Astrocyte (in vitro differentiated cells and primary cell): Measurements from ENCODE around the gene GPR62.

Source experiments
- CTCF ChIP-seq: IDR thresholded peaks from 2 replicates; pipeline ENCODE4 v1.5.1; 2011; ENCODE audit warnings: low read depth, mild to moderate bottlenecking, inconsistent platforms, low read length, moderate library complexity; ENCODE audit not compliant: insufficient read depth
- EZH2 ChIP-seq: IDR thresholded peaks from 2 replicates; pipeline ENCODE4 v1.6.1; 2012; ENCODE audit warnings: mild to moderate bottlenecking, low read length, inconsistent platforms; ENCODE audit not compliant: insufficient read depth

GRCh38 chr3:51908026-51908425, 47.2 kb upstream of the GPR62 start:
- TF ChIP-seq EZH2 (no peak), CTCF (no peak)
